ENCODE data around the gene KCNIP4. TPM values are rescaled to one million over a fixed set of nuclear protein-coding genes. Genes with fewer than 3 reads are reported as not detected.

KCNIP4 gene
- polyA plus RNA-seq, 4 donors, result 10.6 to 18.3 (median 15.5) TPM

DNA sequence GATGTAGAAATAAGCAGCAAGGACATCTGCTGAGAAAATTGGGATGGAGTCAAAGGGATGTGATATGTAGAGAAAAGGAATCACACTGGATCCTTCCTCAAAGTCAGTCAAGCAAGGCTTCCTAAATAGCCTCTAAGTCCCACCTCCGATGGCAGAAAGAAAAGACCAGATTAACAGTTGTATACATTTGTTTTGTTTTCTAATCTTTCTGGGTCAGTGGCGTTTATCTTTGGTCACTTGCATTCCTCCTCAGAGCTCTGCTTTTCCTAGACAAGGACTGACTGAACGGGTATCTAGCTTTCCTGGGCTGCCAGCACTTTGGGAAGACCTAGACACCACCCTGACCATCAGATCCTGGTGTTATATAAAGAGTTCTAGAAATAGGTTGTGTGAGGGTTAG lies 1225.1 kb downstream of the KCNIP4 start:
- DNase-seq (ENCODE audit: low read depth in 4 of 4, low spot score in 3 of 4), result no peak

DNA sequence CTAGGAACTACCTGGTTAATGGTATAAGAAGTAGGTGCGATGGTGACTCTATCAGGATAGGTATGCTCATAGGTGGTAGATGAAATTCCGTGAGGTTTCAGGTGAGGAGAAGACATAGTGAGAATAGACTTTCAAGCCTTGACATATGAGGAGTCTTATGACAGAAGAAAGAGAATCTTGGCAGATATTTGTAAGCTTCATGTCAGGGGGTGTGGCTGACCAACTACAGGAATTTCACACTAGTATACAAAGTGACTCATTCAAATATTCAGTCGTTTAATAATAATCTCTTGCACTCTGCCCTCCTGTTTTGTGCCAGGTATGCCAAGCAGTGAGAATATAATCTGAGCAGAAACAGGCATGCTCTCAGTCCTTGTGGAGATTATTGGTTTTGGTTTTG lies 1225.6 kb downstream of the KCNIP4 start:
- DNase-seq (ENCODE audit: low read depth in 4 of 4, low spot score in 3 of 4), result no peak

- DNase-seq (ENCODE audit: low read depth in 4 of 4, low spot score in 3 of 4), result no peak
Observed at GRCh38 chr4:20711335-20711734, 1237.2 kb downstream of the KCNIP4 start.

- DNase-seq (ENCODE audit: low read depth in 4 of 4, low spot score in 3 of 4), result peak; percentile 89 to 91 (median 91)
Observed at GRCh38 chr4:20700007-20700761, 1248.4 kb downstream of the KCNIP4 start, which contains the start of gene PACRGL. Gene PACRGL, plus strand, starts transcription at chr4:20700458. Its CDS starts 4,024 bp downstream, at chr4:20704482.

GRCh38 chr4:20698820-20699219 lies 1249.8 kb downstream of the KCNIP4 start:
- DNase-seq (ENCODE audit: low read depth in 4 of 4, low spot score in 3 of 4), result no peak

GRCh38 chr4:20698382-20698781 lies 1250.2 kb downstream of the KCNIP4 start:
- DNase-seq (ENCODE audit: low read depth in 4 of 4, low spot score in 3 of 4), result no peak

DNA sequence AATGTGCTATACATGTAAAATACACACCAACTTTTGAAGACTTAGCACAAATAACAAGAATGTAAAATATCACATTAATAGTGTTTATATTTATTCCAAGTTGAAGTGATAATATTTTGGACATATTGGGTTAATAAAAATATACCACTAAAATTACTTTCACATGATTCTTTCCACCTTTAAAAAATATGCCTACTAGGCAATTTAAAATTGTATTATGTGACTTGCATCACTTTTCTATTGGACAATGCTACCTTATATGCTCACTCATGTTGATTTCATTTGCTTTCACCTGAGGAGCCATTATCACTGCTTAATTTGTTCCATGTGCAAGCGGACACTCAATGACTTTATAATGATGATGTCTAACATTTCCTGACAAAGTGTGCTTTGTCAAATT lies 1251.8 kb downstream of the KCNIP4 start:
- no peak for DNase-seq (ENCODE audit: low read depth in 4 of 4, low spot score in 3 of 4)

GRCh38 chr4:20687864-20688263 lies 1260.7 kb downstream of the KCNIP4 start:
- DNase-seq (ENCODE audit: low read depth in 4 of 4, low spot score in 3 of 4), result no peak

- DNase-seq (ENCODE audit: low read depth in 4 of 4, low spot score in 3 of 4), result no peak
Observed at GRCh38 chr4:20684852-20685763, 1263.5 kb downstream of the KCNIP4 start.

- DNase-seq (ENCODE audit: low read depth in 4 of 4, low spot score in 3 of 4), result no peak
Observed at GRCh38 chr4:20683766-20684165, 1264.8 kb downstream of the KCNIP4 start.

GRCh38 chr4:20682853-20683252 lies 1265.7 kb downstream of the KCNIP4 start:
- no peak for DNase-seq (ENCODE audit: low read depth in 4 of 4, low spot score in 3 of 4)

DNA sequence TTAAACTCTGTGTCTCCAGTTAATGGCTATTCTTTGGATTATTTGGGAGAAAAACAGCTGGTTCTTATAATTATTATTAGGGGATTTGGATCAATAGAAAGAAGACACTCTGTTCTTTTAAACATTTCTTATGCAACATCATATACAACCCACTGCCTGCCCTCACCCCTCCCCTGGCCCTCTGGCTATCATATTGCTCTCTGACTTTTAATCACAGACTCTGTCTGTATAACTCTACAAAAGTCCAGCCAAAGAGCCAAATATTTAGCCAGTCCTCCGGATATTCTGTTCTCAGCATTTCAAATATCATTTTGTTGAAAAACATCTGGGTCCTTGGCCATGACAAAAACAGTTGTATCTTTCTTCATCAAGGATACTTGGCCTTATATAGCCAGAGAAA lies 1267.3 kb downstream of the KCNIP4 start:
- DNase-seq (ENCODE audit: low read depth in 4 of 4, low spot score in 3 of 4), result no peak

DNA sequence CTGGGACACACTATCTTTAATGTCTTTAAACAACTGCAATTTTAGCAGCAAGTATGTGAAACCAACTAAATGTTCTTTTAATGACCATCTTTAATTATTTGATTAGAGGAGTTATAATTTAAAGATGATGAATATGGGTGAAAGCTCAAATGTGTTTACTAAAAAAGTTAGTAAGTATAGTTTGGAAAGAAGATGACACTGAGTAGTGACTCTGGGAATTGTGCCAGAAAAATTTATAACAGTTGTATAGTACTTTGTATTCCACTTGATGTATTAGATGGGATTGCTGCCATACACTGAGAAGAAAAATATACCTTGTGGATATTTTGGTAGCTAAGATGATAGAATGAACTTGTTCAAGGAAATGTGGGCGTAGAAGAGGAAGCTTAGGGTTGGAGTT lies 1267.8 kb downstream of the KCNIP4 start:
- no peak for DNase-seq (ENCODE audit: low read depth in 4 of 4, low spot score in 3 of 4)

- no peak for DNase-seq (ENCODE audit: low read depth in 4 of 4, low spot score in 3 of 4)
Observed at GRCh38 chr4:20679951-20680350, 1268.6 kb downstream of the KCNIP4 start.

All from right renal pelvis (tissue), 4 donors.